ENCODE measurements around the gene ZNF778. TPM values are rescaled to one million over a fixed set of nuclear protein-coding genes. Genes with fewer than 3 reads are reported as not detected.
A peak's percentile ranks its signal among the peaks of the same experiment; 100 is the strongest.
"Not testable (repeated sequence)": the region's sequence is repeated elsewhere in the genome, so short reads cannot be mapped to it uniquely, and the experiment has no call there.

Gene ZNF778
- total RNA-seq, 4 donors from 2014 or later: 7.4 to 30.2 (median 15.9) TPM

GRCh38 chr16:89233678-89234490 is 16.4 kb downstream of the ZNF778 start:
- no peaks in the 10 kb centered on the region for H3K27me3 ChIP-seq
- intact Hi-C loops (cut with DNase I; ENCODE audit: low total_unique reads): no loop called here
- H3K4me1 ChIP-seq: no peaks in the 10 kb centered on the region
- H3K9me3 ChIP-seq: no peaks in the 10 kb centered on the region
- H3K27ac ChIP-seq: no peak overlapping the region
- DNase-seq: no peak
- no peak for TF ChIP-seq POLR2A (IDR thresholded peaks at IDR 0.05)
- TF ChIP-seq CTCF (IDR thresholded peaks at IDR 0.05): no peak
- no peak overlapping the region for H3K4me3 ChIP-seq
- H3K36me3 ChIP-seq: no peaks in the 10 kb centered on the region

GRCh38 chr16:89237733-89238132 is 20.2 kb downstream of the ZNF778 start:
- TF ChIP-seq CTCF (IDR thresholded peaks at IDR 0.05) (no peak), POLR2A (IDR thresholded peaks at IDR 0.05) (no peak)
- no peak for DNase-seq
- H3K36me3 ChIP-seq: no peaks in the 10 kb centered on the region
- no peak overlapping the region for H3K27ac ChIP-seq
- no peaks in the 10 kb centered on the region for H3K4me1 ChIP-seq
- no peak overlapping the region for H3K4me3 ChIP-seq
- no peaks in the 10 kb centered on the region for H3K27me3 ChIP-seq
- intact Hi-C loops (cut with DNase I; ENCODE audit: low total_unique reads): no loop called here
- H3K9me3 ChIP-seq: no peaks in the 10 kb centered on the region

GRCh38 chr16:89241187-89242007 is 23.9 kb downstream of the ZNF778 start:
- Histone ChIP-seq H3K4me3 (peak overlapping the region; percentile 87 to 88), H3K4me1 (peaks cover 0 to under 1% of the 10 kb centered on the region in 2 donors), H3K9me3 (no peaks in the 10 kb centered on the region), H3K36me3 (no peaks in the 10 kb centered on the region), H3K27ac (peak overlapping the region; percentile 86 to 99), H3K27me3 (no peaks in the 10 kb centered on the region)
- DNase-seq: peak; percentile 70 to 75
- TF ChIP-seq CTCF (IDR thresholded peaks at IDR 0.05) (no peak), POLR2A (IDR thresholded peaks at IDR 0.05) (peak; percentile 48 to 82)
- intact Hi-C loops (cut with DNase I; ENCODE audit: low total_unique reads): no loop called here

GRCh38 chr16:89242795-89243200 is 25.3 kb downstream of the ZNF778 start:
- no peaks in the 10 kb centered on the region for H3K27me3 ChIP-seq
- H3K4me3 ChIP-seq: no peak overlapping the region
- no peaks in the 10 kb centered on the region for H3K9me3 ChIP-seq
- peaks cover 0 to 14% of the 10 kb centered on the region in 2 donors for H3K4me1 ChIP-seq
- no peak for TF ChIP-seq CTCF (IDR thresholded peaks at IDR 0.05)
- TF ChIP-seq POLR2A (IDR thresholded peaks at IDR 0.05): no peak
- H3K36me3 ChIP-seq: no peaks in the 10 kb centered on the region
- intact Hi-C loops (cut with DNase I; ENCODE audit: low total_unique reads): no loop called here
- no peak for DNase-seq
- no peak overlapping the region for H3K27ac ChIP-seq

- intact Hi-C loops (cut with DNase I; ENCODE audit: low total_unique reads): no loop called here
Observed at GRCh38 chr16:89243664-89244063, 26.2 kb downstream of the ZNF778 start.

GRCh38 chr16:89244264-89244663 is 26.8 kb downstream of the ZNF778 start:
- H3K27ac ChIP-seq; intact Hi-C loops (cut with DNase I; ENCODE audit: low total_unique reads); H3K36me3 ChIP-seq; H3K27me3 ChIP-seq; H3K9me3 ChIP-seq; DNase-seq; H3K4me3 ChIP-seq: not testable (repeated sequence)
- peaks cover 0 to 14% of the 10 kb centered on the region in 2 donors for H3K4me1 ChIP-seq

More at GRCh38 chr16:89243664-89244063, 26.2 kb downstream of the ZNF778 start:
- no peak for DNase-seq
- H3K27me3 ChIP-seq: peaks cover 0 to 2% of the 10 kb centered on the region in 2 donors
- peaks cover 0 to 14% of the 10 kb centered on the region in 2 donors for H3K4me1 ChIP-seq
- H3K36me3 ChIP-seq: no peaks in the 10 kb centered on the region
- H3K4me3 ChIP-seq: no peak overlapping the region
- H3K27ac ChIP-seq: no peak overlapping the region
- H3K9me3 ChIP-seq: no peaks in the 10 kb centered on the region
- no peak for TF ChIP-seq CTCF (IDR thresholded peaks at IDR 0.05)
- TF ChIP-seq POLR2A (IDR thresholded peaks at IDR 0.05): no peak

All from uterus (tissue), 4 donors.